Measurements from ENCODE around the gene IGSF9B.

IGSF9B gene

GRCh38 chr11:133898770-133899115 lies 58.0 kb downstream of the IGSF9B start:
- no peak for DNase-seq (ENCODE audit: low spot score)
- no peak for TF ChIP-seq CTCF (IDR thresholded peaks at IDR 0.05; ENCODE audit: extremely low read depth, insufficient read depth, missing control alignments)
- in situ Hi-C loops (cut with MboI; ENCODE audit: low pct_unique_long_range_greater_than_20kb, low sequenced_read_pairs, unreplicated experiment) = no loop called here

GRCh38 chr11:133898031-133898769 lies 58.6 kb downstream of the IGSF9B start:
- in situ Hi-C loops (cut with MboI; ENCODE audit: low pct_unique_long_range_greater_than_20kb, low sequenced_read_pairs, unreplicated experiment) = no loop called here
- DNase-seq (ENCODE audit: low spot score) = no peak
- no peak for TF ChIP-seq CTCF (IDR thresholded peaks at IDR 0.05; ENCODE audit: extremely low read depth, insufficient read depth, missing control alignments)

GRCh38 chr11:133897331-133897650 lies 59.5 kb downstream of the IGSF9B start:
- DNase-seq (ENCODE audit: low spot score) = no peak
- in situ Hi-C loops (cut with MboI; ENCODE audit: low pct_unique_long_range_greater_than_20kb, low sequenced_read_pairs, unreplicated experiment) = no loop called here
- no peak for TF ChIP-seq CTCF (IDR thresholded peaks at IDR 0.05; ENCODE audit: extremely low read depth, insufficient read depth, missing control alignments)

GRCh38 chr11:133896642-133897330 lies 60.0 kb downstream of the IGSF9B start:
- no peak for DNase-seq (ENCODE audit: low spot score)
- TF ChIP-seq CTCF (IDR thresholded peaks at IDR 0.05; ENCODE audit: extremely low read depth, insufficient read depth, missing control alignments) = no peak
- in situ Hi-C loops (cut with MboI; ENCODE audit: low pct_unique_long_range_greater_than_20kb, low sequenced_read_pairs, unreplicated experiment) = no loop called here

- TF ChIP-seq CTCF (IDR thresholded peaks at IDR 0.05; ENCODE audit: extremely low read depth, insufficient read depth, missing control alignments) = no peak
- in situ Hi-C loops (cut with MboI; ENCODE audit: low pct_unique_long_range_greater_than_20kb, low sequenced_read_pairs, unreplicated experiment) = no loop called here
- no peak for DNase-seq (ENCODE audit: low spot score)
These were observed 60.7 kb downstream of the IGSF9B start for GRCh38 chr11:133896028-133896427.

- no peak for TF ChIP-seq CTCF (IDR thresholded peaks at IDR 0.05; ENCODE audit: extremely low read depth, insufficient read depth, missing control alignments)
- in situ Hi-C loops (cut with MboI; ENCODE audit: low pct_unique_long_range_greater_than_20kb, low sequenced_read_pairs, unreplicated experiment) = no loop called here
- DNase-seq (ENCODE audit: low spot score) = no peak
These were observed 61.2 kb downstream of the IGSF9B start for GRCh38 chr11:133895551-133895950.
